ENCODE measurements around the gene KRTAP5-10. TPM values are rescaled to one million over a fixed set of nuclear protein-coding genes. Genes with fewer than 3 reads are reported as not detected.
"Not testable (repeated sequence)": the region's sequence is repeated elsewhere in the genome, so short reads cannot be mapped to it uniquely, and the experiment has no call there.

The KRTAP5-10 gene
- polyA plus RNA-seq, 1 of the 3 experiments (the other 2 are of a cell fraction): not detected

GRCh38 chr11:71577469-71578004 lies 12.2 kb downstream of the KRTAP5-10 start:
- Histone ChIP-seq H3K27ac (ENCODE audit: low read depth in 2 of 2, low read length in 1 of 2) (no peak overlapping the region), H3K9me3 (no peaks in the 10 kb centered on the region), H3K4me1 (ENCODE audit: control insufficient read depth in 1 of 2, insufficient read depth in 2 of 2, low read depth in 1 of 2, low read length in 1 of 2) (peaks cover 0 to 5% of the 10 kb centered on the region in 2 experiments; a peak in 1 of 4 replicates), H3K4me3 (ENCODE audit: low read depth in 2 of 2, low read length in 1 of 2) (no peak overlapping the region), H3K4me2 (no peak overlapping the region), H4K20me1 (ENCODE audit: insufficient read depth) (no peaks in the 10 kb centered on the region), H3K36me3 (replicated peaks in 1 of 2; ENCODE audit: control insufficient read depth in 1 of 2, insufficient read depth in 2 of 2, low read length in 1 of 2) (no peaks in the 10 kb centered on the region), H2AFZ (ENCODE audit: low read depth) (no peak overlapping the region), H3K9ac (no peak overlapping the region), H3K79me2 (ENCODE audit: insufficient read depth) (no peaks in the 10 kb centered on the region), H3F3A (replicated peaks; ENCODE audit: insufficient read depth) (no peaks in the 10 kb centered on the region), H3K9me2 (no peaks in the 10 kb centered on the region), H3K27me3 (ENCODE audit: insufficient read depth) (no peaks in the 10 kb centered on the region)
- DNase-seq: no peak
- TF ChIP-seq TAF1 (IDR thresholded peaks at IDR 0.05; ENCODE audit: borderline replicate concordance, low read depth, low read length) (no peak), PBX3 (IDR thresholded peaks at IDR 0.05) (no peak), YY1 (IDR thresholded peaks at IDR 0.05; ENCODE audit: low read depth) (no peak), MAX (IDR thresholded peaks at IDR 0.05; ENCODE audit: low read depth) (no peak), RXRA (IDR thresholded peaks at IDR 0.05; ENCODE audit: borderline replicate concordance, low read depth) (no peak), GATA2 (CRISPR knock-in tag; IDR thresholded peaks at IDR 0.05) (no peak)
- TF ChIP-seq, protein P1, sequence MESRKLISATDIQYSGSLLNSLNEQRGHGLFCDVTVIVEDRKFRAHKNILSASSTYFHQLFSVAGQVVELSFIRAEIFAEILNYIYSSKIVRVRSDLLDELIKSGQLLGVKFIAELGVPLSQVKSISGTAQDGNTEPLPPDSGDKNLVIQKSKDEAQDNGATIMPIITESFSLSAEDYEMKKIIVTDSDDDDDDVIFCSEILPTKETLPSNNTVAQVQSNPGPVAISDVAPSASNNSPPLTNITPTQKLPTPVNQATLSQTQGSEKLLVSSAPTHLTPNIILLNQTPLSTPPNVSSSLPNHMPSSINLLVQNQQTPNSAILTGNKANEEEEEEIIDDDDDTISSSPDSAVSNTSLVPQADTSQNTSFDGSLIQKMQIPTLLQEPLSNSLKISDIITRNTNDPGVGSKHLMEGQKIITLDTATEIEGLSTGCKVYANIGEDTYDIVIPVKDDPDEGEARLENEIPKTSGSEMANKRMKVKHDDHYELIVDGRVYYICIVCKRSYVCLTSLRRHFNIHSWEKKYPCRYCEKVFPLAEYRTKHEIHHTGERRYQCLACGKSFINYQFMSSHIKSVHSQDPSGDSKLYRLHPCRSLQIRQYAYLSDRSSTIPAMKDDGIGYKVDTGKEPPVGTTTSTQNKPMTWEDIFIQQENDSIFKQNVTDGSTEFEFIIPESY (IDR thresholded peaks at IDR 0.05; ENCODE audit: borderline replicate concordance, low read depth): no peak
- TF ChIP-seq, protein P2, sequence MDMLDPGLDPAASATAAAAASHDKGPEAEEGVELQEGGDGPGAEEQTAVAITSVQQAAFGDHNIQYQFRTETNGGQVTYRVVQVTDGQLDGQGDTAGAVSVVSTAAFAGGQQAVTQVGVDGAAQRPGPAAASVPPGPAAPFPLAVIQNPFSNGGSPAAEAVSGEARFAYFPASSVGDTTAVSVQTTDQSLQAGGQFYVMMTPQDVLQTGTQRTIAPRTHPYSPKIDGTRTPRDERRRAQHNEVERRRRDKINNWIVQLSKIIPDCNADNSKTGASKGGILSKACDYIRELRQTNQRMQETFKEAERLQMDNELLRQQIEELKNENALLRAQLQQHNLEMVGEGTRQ (IDR thresholded peaks at IDR 0.05; ENCODE audit: borderline replicate concordance, low read depth, low read length): no peak
- TF ChIP-seq, protein P3, sequence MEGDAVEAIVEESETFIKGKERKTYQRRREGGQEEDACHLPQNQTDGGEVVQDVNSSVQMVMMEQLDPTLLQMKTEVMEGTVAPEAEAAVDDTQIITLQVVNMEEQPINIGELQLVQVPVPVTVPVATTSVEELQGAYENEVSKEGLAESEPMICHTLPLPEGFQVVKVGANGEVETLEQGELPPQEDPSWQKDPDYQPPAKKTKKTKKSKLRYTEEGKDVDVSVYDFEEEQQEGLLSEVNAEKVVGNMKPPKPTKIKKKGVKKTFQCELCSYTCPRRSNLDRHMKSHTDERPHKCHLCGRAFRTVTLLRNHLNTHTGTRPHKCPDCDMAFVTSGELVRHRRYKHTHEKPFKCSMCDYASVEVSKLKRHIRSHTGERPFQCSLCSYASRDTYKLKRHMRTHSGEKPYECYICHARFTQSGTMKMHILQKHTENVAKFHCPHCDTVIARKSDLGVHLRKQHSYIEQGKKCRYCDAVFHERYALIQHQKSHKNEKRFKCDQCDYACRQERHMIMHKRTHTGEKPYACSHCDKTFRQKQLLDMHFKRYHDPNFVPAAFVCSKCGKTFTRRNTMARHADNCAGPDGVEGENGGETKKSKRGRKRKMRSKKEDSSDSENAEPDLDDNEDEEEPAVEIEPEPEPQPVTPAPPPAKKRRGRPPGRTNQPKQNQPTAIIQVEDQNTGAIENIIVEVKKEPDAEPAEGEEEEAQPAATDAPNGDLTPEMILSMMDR (IDR thresholded peaks at IDR 0.05): no peak
- CTCF ChIA-PET: no interaction called here
- POLR2A ChIA-PET: no interaction called here
- 51% methylated on average over 7 of the region's 7 CpGs for WGBS (ENCODE audit: low lambda C conversion rate)

DNA sequence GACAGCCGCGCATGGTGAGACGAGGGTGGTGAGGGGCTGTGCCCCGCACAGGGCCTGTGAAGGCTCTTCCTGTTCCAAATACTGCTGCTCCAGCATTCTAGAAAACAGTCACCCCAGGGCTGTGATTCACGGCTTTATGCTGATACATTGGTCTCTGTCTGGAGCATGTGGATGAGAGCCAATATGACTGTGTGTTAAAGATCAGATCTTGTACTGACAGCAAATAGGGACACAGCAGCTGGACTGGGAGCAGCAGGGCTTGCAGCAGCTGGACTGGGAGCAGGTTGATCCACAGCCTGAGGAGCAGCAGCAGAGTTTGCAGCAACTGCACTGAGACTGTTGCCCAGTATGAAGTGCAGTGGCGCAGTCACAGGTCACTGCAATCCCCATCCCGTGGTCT lies 14.2 kb downstream of the KRTAP5-10 start:
- H3K4me1 ChIP-seq (ENCODE audit: control insufficient read depth in 1 of 2, insufficient read depth in 2 of 2, low read depth in 1 of 2, low read length in 1 of 2); H3K27ac ChIP-seq (ENCODE audit: low read depth in 2 of 2, low read length in 1 of 2); H3K4me3 ChIP-seq (ENCODE audit: low read depth in 2 of 2, low read length in 1 of 2); H3K9me2 ChIP-seq; H3K36me3 ChIP-seq (replicated peaks in 1 of 2; ENCODE audit: control insufficient read depth in 1 of 2, insufficient read depth in 2 of 2, low read length in 1 of 2); H2AFZ ChIP-seq (ENCODE audit: low read depth); POLR2A ChIA-PET; H4K20me1 ChIP-seq (ENCODE audit: insufficient read depth); H3K9ac ChIP-seq; H3K4me2 ChIP-seq; DNase-seq; H3F3A ChIP-seq (replicated peaks; ENCODE audit: insufficient read depth); H3K79me2 ChIP-seq (ENCODE audit: insufficient read depth); H3K27me3 ChIP-seq (ENCODE audit: insufficient read depth); H3K9me3 ChIP-seq: not testable (repeated sequence)
- CTCF ChIA-PET: interaction anchor here (0.6 to 2.7 kb wide), 28 partner anchors 8 to 983 kb away, joined by 3 to 35 read pairs (median 4); partner anchors contain the start of genes DHCR7, KRTAP5-10 and KRTAP5-9
- 47% methylated on average over 7 of the region's 7 CpGs for WGBS (ENCODE audit: low lambda C conversion rate)

Data from SK-N-SH (cell line).